GM18951 (cell line): ENCODE results near the gene SBNO2.
A peak's percentile ranks its signal among the peaks of the same experiment; 100 is the strongest.

Experiments used
- POLR2A ChIP-seq: IDR thresholded peaks from 4 replicates; pipeline ENCODE4 v1.6.1; 2011; ENCODE audit warnings: mild to moderate bottlenecking; ENCODE audit not compliant: insufficient read length, insufficient read depth; ENCODE audit errors: extremely low read depth
- in situ Hi-C: fragments of 300-500 bp; cut with MboI; formaldehyde crosslinking; loops from one replicate; pipeline ENCODE4 v1.12.0; 2022; ENCODE audit warnings: low sequenced_read_pairs, mixed read lengths, inconsistent platforms; ENCODE audit not compliant: unreplicated experiment

SBNO2 gene

GRCh38 chr19:1113986-1114483, 60.0 kb downstream of the SBNO2 start:
- TF ChIP-seq POLR2A: no peak
- in situ Hi-C loops: no loop called here

- in situ Hi-C loops: no loop called here
- no peak for TF ChIP-seq POLR2A
These were observed 60.8 kb downstream of the SBNO2 start for GRCh38 chr19:1113030-1113985.

DNA sequence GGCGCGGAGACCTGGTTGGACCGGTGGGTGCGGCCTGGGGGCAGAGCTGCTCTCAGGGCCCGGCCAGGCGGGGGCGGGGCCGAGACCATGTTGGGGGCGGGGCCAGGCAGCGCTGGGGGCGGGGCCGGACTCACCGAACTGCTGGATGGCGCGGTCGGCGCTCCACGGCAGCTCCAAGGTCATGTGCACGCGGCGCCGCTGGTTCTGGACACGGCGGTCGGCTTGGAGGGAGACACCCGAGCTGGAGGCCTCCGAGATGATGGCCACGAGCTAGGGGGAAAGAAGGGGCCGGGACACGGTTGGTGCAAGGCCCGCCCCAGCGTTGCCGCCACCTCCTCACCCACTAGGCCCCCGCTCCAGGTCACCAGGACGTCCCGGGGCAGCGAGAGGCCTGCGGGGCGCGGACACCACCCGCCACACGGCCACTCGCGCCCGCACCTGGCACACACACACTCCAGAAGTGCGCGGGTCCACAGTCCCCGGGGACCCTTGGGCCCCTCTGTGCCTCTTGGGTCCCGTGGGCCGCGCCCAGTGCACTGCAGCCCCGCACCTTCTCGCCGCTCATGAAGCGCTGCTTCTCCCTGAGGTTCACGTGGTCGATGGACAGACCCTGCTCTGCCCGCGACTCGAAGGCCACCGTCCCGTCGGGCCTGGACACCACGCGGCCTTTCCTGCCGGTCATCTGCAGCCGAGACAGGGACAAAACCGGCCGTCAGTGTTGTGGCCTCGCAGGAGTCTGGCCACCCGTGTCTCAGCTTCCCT, 61.6 kb downstream of the SBNO2 start:
- TF ChIP-seq POLR2A: no peak
- in situ Hi-C loops: no loop called here

DNA sequence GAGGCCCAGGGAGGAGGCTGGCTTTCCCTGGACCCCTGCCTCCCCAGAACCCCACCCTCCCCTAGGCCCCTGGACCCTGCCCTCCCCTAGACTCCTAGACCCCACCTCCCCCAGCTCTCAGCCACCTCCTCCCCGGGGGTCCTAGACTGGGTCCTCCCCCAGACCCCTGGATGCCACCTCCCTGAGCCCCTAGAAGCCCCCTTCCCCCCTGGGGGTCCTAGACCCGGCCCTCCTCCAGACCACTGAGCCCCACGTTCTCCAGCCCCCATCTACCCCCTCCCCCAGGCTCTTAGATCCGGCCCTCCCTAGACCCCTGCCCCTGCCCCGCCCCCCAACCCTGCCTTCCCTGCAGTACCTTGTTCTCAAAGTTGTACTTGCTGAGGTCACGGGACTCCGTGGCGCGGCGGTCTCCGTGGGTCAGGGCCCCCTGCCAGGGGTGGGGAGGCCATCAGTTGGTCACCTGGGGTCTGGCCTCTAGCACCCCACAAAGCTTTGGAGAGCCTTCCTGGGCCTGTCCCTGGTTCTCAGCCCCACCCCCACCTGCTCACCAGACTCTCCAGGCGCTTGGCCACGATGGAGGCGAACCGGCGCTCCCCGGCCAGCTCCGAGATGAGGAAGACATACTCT, 62.3 kb downstream of the SBNO2 start:
- no peak for TF ChIP-seq POLR2A
- in situ Hi-C loops: no loop called here

DNA sequence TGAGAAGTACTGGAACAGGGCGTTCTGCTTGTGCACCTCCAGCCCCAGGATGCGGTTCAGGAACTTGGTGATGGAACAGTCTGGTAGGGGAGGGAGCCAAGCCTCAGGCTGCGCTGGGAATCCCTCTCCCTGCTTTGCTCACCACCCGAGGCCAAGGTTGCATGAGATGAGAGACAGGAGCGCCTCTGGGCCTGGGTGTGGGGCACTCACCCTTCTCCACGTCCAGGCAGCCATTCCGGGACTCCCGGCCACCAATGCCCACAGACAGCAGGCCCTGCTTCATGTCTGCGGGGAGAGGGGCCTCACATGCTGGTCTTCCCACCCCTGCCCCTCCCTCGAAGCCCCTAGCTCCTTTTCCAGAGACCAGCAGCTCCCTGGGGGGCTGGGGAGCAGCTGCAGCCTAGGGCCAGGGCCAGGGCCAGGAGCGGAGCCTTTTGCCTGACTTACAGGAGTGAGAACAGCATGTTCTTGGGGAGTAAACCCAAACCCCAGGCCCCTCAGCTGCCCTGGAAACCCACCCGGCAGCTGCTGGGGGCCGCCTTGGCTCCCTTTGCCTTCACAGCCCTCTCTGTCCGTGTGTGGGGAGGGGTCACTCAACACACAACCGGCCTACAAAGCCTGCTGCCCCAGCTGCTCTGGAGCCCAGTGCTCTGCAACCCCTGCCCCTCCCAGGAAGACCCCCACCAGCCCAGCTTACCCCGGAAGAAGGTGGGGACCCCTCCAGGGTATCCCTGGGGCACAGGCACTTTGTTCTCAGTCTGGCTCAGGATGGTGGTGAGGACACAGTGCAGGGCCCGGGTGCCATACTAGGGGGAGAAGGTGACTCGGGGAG, 63.0 kb downstream of the SBNO2 start:
- no peak for TF ChIP-seq POLR2A
- in situ Hi-C loops: no loop called here

DNA sequence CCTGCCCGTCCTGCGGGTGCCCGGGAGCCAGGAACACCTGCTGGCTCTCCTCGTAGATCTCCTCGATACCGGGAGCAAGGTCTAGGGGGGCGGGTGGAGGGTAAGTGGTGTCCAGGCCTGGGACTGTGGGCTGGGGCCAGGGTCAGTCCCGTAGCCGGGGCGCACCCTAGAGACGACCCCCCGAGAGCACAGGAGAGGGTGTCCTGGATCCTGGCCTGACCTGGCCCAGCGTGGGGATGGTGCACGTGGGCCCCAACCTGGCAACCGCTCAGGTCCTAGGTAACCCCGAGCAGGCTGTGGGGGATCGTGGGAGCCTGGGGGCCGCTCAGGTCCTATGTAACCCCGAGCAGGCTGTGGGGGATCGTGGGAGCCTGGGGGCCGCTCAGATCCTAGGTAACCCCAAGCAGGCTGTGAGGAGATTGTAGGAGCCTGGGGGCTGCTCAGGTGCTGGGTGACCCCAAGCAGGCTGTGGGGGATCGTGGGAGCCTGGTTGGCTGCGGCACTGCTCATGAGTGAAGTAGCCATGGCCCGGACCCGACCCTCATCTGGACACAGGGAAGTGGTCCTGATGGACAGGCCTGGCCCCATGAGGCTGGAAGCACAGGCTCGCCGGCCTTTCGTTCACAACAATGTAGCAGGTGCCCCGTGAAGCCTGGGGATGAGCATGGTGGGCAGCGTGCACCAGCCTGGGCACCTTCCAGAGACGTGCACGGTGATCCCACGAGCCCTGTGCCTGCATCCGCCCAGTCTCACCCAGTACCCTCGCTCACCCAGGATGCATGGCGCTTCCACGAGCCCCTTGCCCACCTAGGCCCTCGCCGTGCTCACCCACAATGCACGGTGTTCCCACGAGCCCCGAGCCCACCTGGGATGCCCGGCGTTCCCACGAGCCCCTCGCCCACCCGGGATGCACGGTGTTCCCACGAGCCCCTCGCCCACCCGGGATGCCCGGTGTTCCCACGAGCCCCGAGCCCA, 64.1 kb downstream of the SBNO2 start:
- in situ Hi-C loops: loop anchor here (5.0 kb wide), 1 partner anchor 82 kb away; no protein-coding TSS in a partner anchor
- TF ChIP-seq POLR2A: no peak

- in situ Hi-C loops: loop anchor here (5.0 kb wide), 1 partner anchor 83 kb away; no protein-coding TSS in a partner anchor
- TF ChIP-seq POLR2A: no peak
These were observed 65.0 kb downstream of the SBNO2 start for GRCh38 chr19:1109032-1109551.

GRCh38 chr19:1108291-1109031, 65.6 kb downstream of the SBNO2 start:
- peak; percentile 21 for TF ChIP-seq POLR2A
- in situ Hi-C loops: loop anchor here (5.0 kb wide), 1 partner anchor 84 kb away; no protein-coding TSS in a partner anchor

- TF ChIP-seq POLR2A: no peak
- in situ Hi-C loops: loop anchor here (5.0 kb wide), 1 partner anchor 85 kb away; no protein-coding TSS in a partner anchor
These were observed 66.3 kb downstream of the SBNO2 start for GRCh38 chr19:1107661-1108261.

- in situ Hi-C loops: loop anchor here (5.0 kb wide), 1 partner anchor 85 kb away; no protein-coding TSS in a partner anchor
- TF ChIP-seq POLR2A: no peak
These were observed 67.0 kb downstream of the SBNO2 start for GRCh38 chr19:1106841-1107660.
